PC-9 (cell line): ENCODE results near the gene CIAPIN1.

Experiments used
- CTCF ChIP-seq: fragments of 200-600 bp; sonication (generic); conservative IDR thresholded peaks from 2 replicates; pipeline ENCODE4 v1.6.1; 2017; ENCODE audit warnings: mixed run types, antibody characterized with exemption, mild to moderate bottlenecking, moderate library complexity
- EZH2 ChIP-seq: fragments of 200-600 bp; sonication (generic); IDR thresholded peaks from 2 replicates; pipeline ENCODE4 v1.8.0; 2017; ENCODE audit warnings: antibody characterized with exemption, low read depth

- TF ChIP-seq CTCF (no peak), EZH2 (no peak)
These were observed 31.1 kb downstream of the CIAPIN1 start for GRCh38 chr16:57416084-57416483.
